Vagina (tissue), 2 donors: ENCODE data around the gene KLHL3.

Experiments
- POLR2A ChIP-seq, 2 donors: fragments of 450-650 bp; IDR thresholded peaks; one replicate each; pipeline ENCODE4 v1.6.1; 2017; ENCODE audit warnings: antibody characterized with exemption in 2 of 2, mild to moderate bottlenecking in 2 of 2, moderate library complexity in 2 of 2
- POLR2AphosphoS5 ChIP-seq, 2 donors: sonication (generic); formaldehyde crosslinking; IDR thresholded peaks; one replicate each; pipeline ENCODE4 v1.9.0; 2017; ENCODE audit warnings: antibody characterized with exemption in 2 of 2, mild to moderate bottlenecking in 2 of 2, low read depth in 1 of 2; ENCODE audit not compliant: insufficient read depth in 1 of 2
- TF ChIP-seq, protein P1 (sequence below), 3 experiments: fragments of 450-650 bp in 2 of 3; fragments of 200-600 bp in 1 of 3; sonication (generic) in 1 of 3; IDR thresholded peaks; one replicate each; pipeline ENCODE4 v1.5.1; 2017 to 2019; ENCODE audit warnings: antibody characterized with exemption in 3 of 3, mild to moderate bottlenecking in 2 of 3, moderate library complexity in 2 of 3

DNA sequence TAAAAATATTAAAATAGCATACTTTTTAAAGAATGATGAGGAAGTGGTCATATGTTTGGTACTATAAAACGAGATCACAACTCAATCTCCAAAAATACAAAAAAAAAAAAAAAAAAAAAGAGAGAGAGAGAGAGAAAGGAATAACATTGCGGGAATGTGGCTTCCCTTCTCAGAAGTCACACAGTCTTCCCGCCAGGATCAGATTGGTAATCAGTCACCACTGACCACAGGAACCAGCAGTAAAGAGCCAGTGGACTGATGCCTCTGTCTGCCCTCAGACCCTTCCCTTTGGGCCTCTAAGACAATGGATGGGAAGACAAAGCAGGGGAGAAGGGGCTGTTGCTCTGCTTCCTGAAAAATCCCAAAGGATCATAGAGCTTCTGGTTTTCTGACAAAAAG is 104.9 kb downstream of the KLHL3 start:
- no peak for TF ChIP-seq POLR2A (IDR thresholded peaks at IDR 0.05)
- no peak for TF ChIP-seq POLR2AphosphoS5 (IDR thresholded peaks at IDR 0.05; ENCODE audit: insufficient read depth in 1 of 2, low read depth in 1 of 2)
- TF ChIP-seq, protein P1, sequence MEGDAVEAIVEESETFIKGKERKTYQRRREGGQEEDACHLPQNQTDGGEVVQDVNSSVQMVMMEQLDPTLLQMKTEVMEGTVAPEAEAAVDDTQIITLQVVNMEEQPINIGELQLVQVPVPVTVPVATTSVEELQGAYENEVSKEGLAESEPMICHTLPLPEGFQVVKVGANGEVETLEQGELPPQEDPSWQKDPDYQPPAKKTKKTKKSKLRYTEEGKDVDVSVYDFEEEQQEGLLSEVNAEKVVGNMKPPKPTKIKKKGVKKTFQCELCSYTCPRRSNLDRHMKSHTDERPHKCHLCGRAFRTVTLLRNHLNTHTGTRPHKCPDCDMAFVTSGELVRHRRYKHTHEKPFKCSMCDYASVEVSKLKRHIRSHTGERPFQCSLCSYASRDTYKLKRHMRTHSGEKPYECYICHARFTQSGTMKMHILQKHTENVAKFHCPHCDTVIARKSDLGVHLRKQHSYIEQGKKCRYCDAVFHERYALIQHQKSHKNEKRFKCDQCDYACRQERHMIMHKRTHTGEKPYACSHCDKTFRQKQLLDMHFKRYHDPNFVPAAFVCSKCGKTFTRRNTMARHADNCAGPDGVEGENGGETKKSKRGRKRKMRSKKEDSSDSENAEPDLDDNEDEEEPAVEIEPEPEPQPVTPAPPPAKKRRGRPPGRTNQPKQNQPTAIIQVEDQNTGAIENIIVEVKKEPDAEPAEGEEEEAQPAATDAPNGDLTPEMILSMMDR (IDR thresholded peaks at IDR 0.05) = no peak
